Fibroblast of lung (primary cell): ENCODE data around the gene DLG5. TPM values are rescaled to one million over a fixed set of nuclear protein-coding genes. Genes with fewer than 3 reads are reported as not detected.

Experiments used
- DNase-seq, 2 donors: peaks; one replicate each; pipeline versions ENCODE4 v3.0.0 to v3.0.0-alpha.2; 2010; ENCODE audit warnings: low read depth in 2 of 2
- H2AFZ ChIP-seq: 2 replicates; pipeline ENCODE4 v1.5.1; 2012; ENCODE audit warnings: low read length, control low read depth, inconsistent platforms
- H3K27ac ChIP-seq: 2 replicates; pipeline ENCODE4 v1.5.1; 2011; ENCODE audit warnings: low read length, control low read depth; ENCODE audit not compliant: insufficient read depth
- H3K27me3 ChIP-seq: 2 replicates; pipeline ENCODE4 v1.5.1; 2011; ENCODE audit warnings: mild to moderate bottlenecking, low read length; ENCODE audit not compliant: control insufficient read depth, insufficient read depth
- H3K36me3 ChIP-seq: 2 replicates; pipeline ENCODE4 v1.5.1; 2011; ENCODE audit warnings: low read length; ENCODE audit not compliant: control insufficient read depth, insufficient read depth
- H3K4me1 ChIP-seq: 2 replicates; pipeline ENCODE4 v1.5.1; 2011; ENCODE audit warnings: low read length; ENCODE audit not compliant: control insufficient read depth, insufficient read depth; ENCODE audit errors: extremely low read depth
- H3K4me2 ChIP-seq: 2 replicates; pipeline ENCODE4 v1.5.1; 2011; ENCODE audit warnings: low read length, control low read depth; ENCODE audit not compliant: insufficient read depth; ENCODE audit errors: extremely low read depth
- H3K4me3 ChIP-seq, 4 experiments: fragments of 200-600 bp in 1 of 4; sonication (generic) in 1 of 4; replicated peaks in 1 of 4; 2 replicates each; pipeline ENCODE4 v1.5.1; 2011 to 2016; ENCODE audit warnings: low read length in 4 of 4, low read depth in 3 of 4, mild to moderate bottlenecking in 3 of 4, control low read depth in 2 of 4, inconsistent platforms in 1 of 4, mixed read lengths in 1 of 4; ENCODE audit not compliant: insufficient read depth in 1 of 4; ENCODE audit errors: control extremely low read depth in 1 of 4
- H3K79me2 ChIP-seq: 2 replicates; pipeline ENCODE4 v1.5.1; 2012; ENCODE audit warnings: mild to moderate bottlenecking, low read length, inconsistent platforms; ENCODE audit not compliant: control insufficient read depth, insufficient read depth
- H3K9ac ChIP-seq: 2 replicates; pipeline ENCODE4 v1.5.1; 2011; ENCODE audit warnings: mild to moderate bottlenecking, low read length, control low read depth; ENCODE audit not compliant: insufficient read depth
- H3K9me3 ChIP-seq: 2 replicates; pipeline ENCODE4 v1.5.1; 2012; ENCODE audit warnings: low read depth, low read length; ENCODE audit not compliant: control insufficient read depth, insufficient read depth
- H4K20me1 ChIP-seq: 2 replicates; pipeline ENCODE4 v1.5.1; 2011; ENCODE audit warnings: low read length; ENCODE audit not compliant: control insufficient read depth, insufficient read depth; ENCODE audit errors: extremely low read depth
- CTCF ChIP-seq, 2 donors: IDR thresholded peaks in 1 of 2; conservative IDR thresholded peaks in 1 of 2; 1 replicate in 1 of 2; 2 replicates in 1 of 2; pipeline ENCODE4 v1.5.1; 2011 to 2012; ENCODE audit warnings: low read length in 2 of 2, control low read depth in 1 of 2, inconsistent platforms in 1 of 2, low read depth in 1 of 2, mild to moderate bottlenecking in 1 of 2
- EZH2 ChIP-seq: IDR thresholded peaks from 2 replicates; pipeline ENCODE4 v1.5.1; 2012; ENCODE audit warnings: low read length, control low read depth, mild to moderate bottlenecking; ENCODE audit errors: missing control alignments
- polyA plus RNA-seq, 2 donors: library from polyadenylated mRNA; depleted of rRNA in 1 of 2; stranded (reverse) in 1 of 2; unstranded in 1 of 2; fragments of >200 nt; gene quantifications; 2 replicates each; pipeline ENCODE4 v1.2.1, GENCODE V29; 2011 to 2012; ENCODE audit warnings: missing spikeins in 1 of 2
- total RNA-seq: library from RNA; depleted of rRNA; stranded (reverse); fragments of >200 nt; gene quantifications from 2 replicates; pipeline ENCODE4 v1.2.1, GENCODE V29; 2014

DLG5 gene
- total and polyA plus RNA-seq, 2 donors (not counting 1 experiment from before 2014, with no cell fraction given): 15.3 to 40.8 TPM

GRCh38 chr10:77905781-77906180 lies 20.8 kb downstream of the DLG5 start:
- no peak overlapping the region for H3K9ac ChIP-seq
- no peak for DNase-seq
- no peaks in the 10 kb centered on the region for H4K20me1 ChIP-seq

GRCh38 chr10:77905086-77905748 lies 21.3 kb downstream of the DLG5 start:
- Histone ChIP-seq H2AFZ (no peak overlapping the region), H3K9ac (no peak overlapping the region), H3K4me1 (peaks cover 6% of the 10 kb centered on the region), H4K20me1 (no peaks in the 10 kb centered on the region), H3K4me3 (no peak overlapping the region), H3K27ac (no peak overlapping the region), H3K36me3 (no peaks in the 10 kb centered on the region), H3K79me2 (peaks cover 38% of the 10 kb centered on the region), H3K27me3 (no peaks in the 10 kb centered on the region), H3K9me3 (no peaks in the 10 kb centered on the region), H3K4me2 (no peak overlapping the region)
- DNase-seq: no peak
- TF ChIP-seq EZH2: no peak
- TF ChIP-seq CTCF (conservative IDR thresholded peaks at IDR 0.05 in 1 of 2, IDR thresholded peaks at IDR 0.05 in 1 of 2; ENCODE audit: low read depth in 1 of 2, low read length in 2 of 2): no peak

More at GRCh38 chr10:77905781-77906180, 20.8 kb downstream of the DLG5 start:
- Histone ChIP-seq H3K27me3 (no peaks in the 10 kb centered on the region), H3K4me1 (peaks cover 8% of the 10 kb centered on the region), H3K79me2 (peaks cover 38% of the 10 kb centered on the region), H3K4me3 (no peak overlapping the region), H3K36me3 (no peaks in the 10 kb centered on the region), H3K9me3 (no peaks in the 10 kb centered on the region), H3K4me2 (no peak overlapping the region), H3K27ac (no peak overlapping the region), H2AFZ (no peak overlapping the region)
- TF ChIP-seq CTCF (conservative IDR thresholded peaks at IDR 0.05 in 1 of 2, IDR thresholded peaks at IDR 0.05 in 1 of 2; ENCODE audit: low read depth in 1 of 2, low read length in 2 of 2) (no peak), EZH2 (no peak)

- no peak overlapping the region for H3K4me2 ChIP-seq
- H3K9ac ChIP-seq: no peak overlapping the region
- H3K4me3 ChIP-seq: no peak overlapping the region
- no peaks in the 10 kb centered on the region for H3K27me3 ChIP-seq
- H3K36me3 ChIP-seq: no peaks in the 10 kb centered on the region
- H3K79me2 ChIP-seq: peaks cover 40% of the 10 kb centered on the region
- H2AFZ ChIP-seq: no peak overlapping the region
- no peaks in the 10 kb centered on the region for H3K9me3 ChIP-seq
- H4K20me1 ChIP-seq: no peaks in the 10 kb centered on the region
- TF ChIP-seq CTCF (conservative IDR thresholded peaks at IDR 0.05 in 1 of 2, IDR thresholded peaks at IDR 0.05 in 1 of 2; ENCODE audit: low read depth in 1 of 2, low read length in 2 of 2): no peak
- TF ChIP-seq EZH2: no peak
- DNase-seq: no peak
- peaks cover 3% of the 10 kb centered on the region for H3K4me1 ChIP-seq
- no peak overlapping the region for H3K27ac ChIP-seq
Observed at GRCh38 chr10:77904100-77904840, 22.3 kb downstream of the DLG5 start.
